ENCODE measurements around the gene S100Z.
A peak's percentile ranks its signal among the peaks of the same experiment; 100 is the strongest.
"Not testable (repeated sequence)": the region's sequence is repeated elsewhere in the genome, so short reads cannot be mapped to it uniquely, and the experiment has no call there.

The S100Z gene

DNA sequence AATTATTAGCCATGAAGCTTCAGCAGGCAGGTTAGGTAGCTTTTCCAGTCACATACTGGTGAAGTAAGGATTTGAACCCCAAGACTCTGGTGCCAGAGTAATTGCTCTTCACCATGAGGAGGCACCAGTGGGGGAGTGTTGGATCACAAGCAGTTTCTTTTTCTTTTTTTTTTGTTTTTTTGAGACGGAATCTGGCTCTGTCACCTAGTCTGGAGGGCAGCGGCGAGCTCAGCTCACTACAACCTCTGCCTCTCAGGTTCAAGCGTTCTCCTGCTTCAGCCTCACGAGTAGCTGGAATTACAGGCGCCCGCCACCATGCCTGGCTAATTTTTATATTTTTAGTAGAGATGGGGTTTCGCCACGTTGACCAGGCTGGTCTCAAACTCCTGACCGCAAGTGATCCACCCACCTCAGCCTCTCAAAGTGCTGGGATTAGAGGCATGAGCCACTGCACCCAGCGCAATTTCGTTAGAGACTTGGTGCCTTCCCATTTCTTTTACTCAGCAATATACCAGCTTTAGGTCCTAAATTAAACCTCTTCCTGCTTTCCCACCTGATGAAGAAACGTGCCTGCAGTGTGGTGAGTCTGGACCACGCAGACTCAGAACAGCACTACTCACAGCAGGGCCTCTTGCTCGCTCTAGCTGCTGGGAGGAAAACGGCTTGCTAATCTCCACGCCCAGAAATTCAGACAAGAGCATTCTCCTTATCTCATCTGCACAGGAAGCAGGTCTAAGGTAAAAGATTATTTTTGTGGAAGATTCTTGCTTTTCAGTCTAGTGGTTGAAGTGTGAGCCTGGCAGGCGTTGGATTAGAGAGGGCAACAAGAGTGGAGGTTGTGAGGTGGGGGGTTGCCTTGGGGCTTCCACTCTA is at the start of gene S100Z:
S100Z (plus strand) TSS at position 596 of the 873 bp plus-strand sequence. CDS start 25,346 bp downstream, outside the sequence.
- no peak for DNase-seq (ENCODE audit: low read depth in 2 of 2)

GRCh38 chr5:76800579-76800978 is 49.2 kb upstream of the S100Z start:
- no peak for DNase-seq (ENCODE audit: low read depth in 2 of 2)

- no peak for DNase-seq (ENCODE audit: low read depth in 2 of 2)
Observed at GRCh38 chr5:76801159-76801802, 48.5 kb upstream of the S100Z start.

DNA sequence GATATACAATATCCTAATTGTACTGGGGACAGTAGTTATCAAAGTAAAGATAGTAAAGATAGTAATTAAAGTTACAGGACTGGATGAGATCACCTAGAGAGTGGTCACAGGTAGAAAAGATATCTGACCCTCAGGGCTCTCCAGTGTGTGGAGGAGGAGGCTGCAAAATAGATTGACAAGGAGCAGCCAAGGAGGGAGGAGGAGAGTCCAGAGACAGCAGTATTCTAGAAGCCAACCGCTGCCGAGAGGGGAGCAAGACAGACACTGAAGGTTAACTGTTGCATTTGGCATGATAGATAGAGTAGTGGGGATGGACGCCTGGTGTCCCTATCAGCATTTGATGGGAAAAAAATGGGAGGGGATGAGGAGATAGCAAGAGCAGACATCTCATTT is 48.0 kb upstream of the S100Z start:
- DNase-seq (ENCODE audit: low read depth in 2 of 2): no peak

DNA sequence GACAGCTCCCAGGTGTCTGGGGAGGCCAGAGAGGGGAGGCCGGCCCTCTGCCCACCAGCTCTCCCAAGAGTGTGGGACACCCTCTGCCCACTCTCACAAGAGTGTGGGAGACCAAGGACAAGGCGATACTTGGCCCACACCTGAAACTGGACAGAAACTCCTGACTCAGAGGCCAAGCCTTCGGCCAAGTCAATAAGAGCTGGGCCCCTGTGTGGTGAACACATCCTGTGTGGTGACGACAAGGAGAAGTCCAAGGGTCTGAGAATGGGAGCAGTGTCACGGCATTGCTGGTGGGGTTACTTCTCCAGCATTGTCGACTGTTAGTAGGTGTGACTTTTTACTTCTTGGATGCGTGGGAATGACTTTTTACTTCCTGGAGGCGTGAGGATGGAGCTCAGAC is 45.5 kb upstream of the S100Z start:
- no peak for DNase-seq (ENCODE audit: low read depth in 2 of 2)

GRCh38 chr5:76805821-76806505 is 43.9 kb upstream of the S100Z start:
- no peak for DNase-seq (ENCODE audit: low read depth in 2 of 2)

DNA sequence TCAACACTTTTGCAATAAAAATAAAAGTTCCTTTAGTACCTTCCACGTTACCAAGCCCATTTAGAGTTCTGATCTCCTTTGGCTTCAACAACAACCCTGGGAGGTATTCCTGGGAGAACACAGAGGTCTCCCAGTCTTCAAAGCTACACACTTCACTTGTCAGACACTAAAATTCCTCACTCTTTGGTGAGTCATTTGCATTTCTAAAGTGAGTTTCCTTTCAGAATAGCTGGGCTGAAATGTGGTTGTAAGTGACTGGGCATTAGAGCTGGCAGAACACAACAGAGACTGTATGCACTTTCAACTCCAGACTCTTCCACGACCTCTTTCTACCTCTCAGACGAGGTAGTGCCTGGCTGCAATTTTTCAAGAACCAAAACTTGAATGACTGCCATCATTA is 42.5 kb upstream of the S100Z start:
- DNase-seq (ENCODE audit: low read depth in 2 of 2): no peak

DNA sequence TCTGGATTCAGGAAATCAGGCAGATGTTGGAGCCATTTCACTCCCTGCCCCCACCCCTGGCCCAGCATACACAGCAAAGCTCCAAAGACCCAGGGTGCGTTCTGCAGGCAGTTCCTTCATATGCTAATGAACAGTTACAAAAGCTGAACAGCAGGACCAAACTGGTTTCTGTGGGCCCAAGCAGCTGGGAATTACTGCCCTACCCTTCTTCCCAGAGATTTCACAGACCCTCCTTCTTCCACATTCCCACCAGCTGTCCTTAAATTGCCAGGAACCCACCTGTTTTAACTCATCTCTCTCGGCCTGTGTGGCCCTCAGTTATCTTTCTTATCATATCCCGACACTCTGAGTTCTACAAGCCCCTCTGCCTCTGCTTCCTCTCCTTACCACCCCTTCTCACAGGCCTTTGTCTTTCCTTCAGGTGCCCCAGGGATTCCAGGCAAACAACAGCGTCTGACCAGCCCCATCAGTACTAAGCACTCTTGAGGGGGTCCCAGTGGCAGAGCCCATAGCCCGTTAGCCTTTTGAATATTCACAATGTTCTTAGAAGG is 41.6 kb upstream of the S100Z start:
- DNase-seq (ENCODE audit: low read depth in 2 of 2): no peak

- DNase-seq (ENCODE audit: low read depth in 2 of 2): no peak
Observed at GRCh38 chr5:76809141-76809540, 40.7 kb upstream of the S100Z start.

DNA sequence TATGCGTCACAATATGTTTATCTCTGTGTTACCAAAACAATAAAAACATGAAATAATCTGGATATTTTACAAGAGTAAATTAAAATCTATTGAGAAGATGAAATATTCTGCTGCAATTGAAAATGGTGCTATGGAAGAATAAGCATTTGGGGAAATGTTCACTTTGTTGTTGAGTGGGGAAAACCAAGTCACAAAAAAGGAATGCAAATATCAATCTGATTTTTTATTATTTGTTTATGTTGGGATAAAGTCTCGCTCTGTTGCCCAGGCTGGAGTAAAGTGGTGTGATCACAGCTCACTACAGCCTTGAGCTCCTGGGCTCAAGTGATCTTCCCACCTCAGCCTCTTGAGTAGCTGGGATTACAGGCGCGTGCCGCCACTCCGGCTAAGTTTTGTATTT is 39.6 kb upstream of the S100Z start:
- DNase-seq (ENCODE audit: low read depth in 2 of 2): no peak

DNA sequence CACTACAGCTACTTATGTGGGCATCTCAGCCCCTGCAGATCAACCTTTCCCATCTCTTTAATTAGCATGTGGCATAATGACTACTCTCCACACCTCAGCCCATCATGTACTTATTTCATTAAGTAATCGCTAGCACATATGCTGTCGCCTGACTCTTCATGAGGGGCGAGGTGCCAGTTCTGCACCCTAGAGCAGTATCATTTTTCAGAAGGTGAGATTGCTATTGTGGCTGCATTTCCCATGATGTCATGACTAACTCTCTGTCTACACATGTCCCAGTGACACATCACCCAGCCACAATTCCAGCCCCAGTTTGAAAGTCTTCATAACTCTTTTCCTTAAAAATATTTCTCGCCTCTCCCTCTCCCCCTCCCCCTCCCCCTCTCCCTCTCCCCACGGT is 38.6 kb upstream of the S100Z start:
- DNase-seq (ENCODE audit: low read depth in 2 of 2): no peak

- not testable (repeated sequence) for DNase-seq (ENCODE audit: low read depth in 2 of 2)
Observed at GRCh38 chr5:76812209-76812608, 37.6 kb upstream of the S100Z start.

DNA sequence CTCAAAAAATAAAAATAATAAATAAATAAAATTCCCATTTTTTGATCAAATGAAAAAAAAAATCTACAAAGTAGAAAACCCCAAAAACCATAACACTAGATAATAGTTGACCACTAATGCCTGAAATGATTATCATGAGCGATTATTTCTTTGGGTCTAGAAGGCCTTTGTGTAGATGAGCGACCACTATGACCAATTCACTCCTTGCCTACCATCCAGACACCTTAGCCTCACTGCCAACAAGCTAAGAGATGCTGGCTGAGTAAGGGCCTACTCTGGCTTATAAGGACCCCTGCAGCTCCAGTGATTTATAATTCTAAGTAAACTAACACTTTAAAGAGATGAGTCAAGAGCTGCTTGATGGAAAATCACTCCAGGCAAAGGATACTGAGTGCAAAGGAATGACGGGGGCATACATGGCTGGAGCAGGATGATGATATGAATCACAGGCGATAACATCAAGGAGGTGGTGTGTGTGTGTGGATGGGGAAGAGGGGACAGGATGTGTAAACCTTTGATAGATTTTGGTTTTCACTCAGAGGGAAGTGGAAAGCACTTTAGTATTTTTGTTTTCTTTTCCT is 35.7 kb upstream of the S100Z start:
- DNase-seq (ENCODE audit: low read depth in 2 of 2): no peak

DNA sequence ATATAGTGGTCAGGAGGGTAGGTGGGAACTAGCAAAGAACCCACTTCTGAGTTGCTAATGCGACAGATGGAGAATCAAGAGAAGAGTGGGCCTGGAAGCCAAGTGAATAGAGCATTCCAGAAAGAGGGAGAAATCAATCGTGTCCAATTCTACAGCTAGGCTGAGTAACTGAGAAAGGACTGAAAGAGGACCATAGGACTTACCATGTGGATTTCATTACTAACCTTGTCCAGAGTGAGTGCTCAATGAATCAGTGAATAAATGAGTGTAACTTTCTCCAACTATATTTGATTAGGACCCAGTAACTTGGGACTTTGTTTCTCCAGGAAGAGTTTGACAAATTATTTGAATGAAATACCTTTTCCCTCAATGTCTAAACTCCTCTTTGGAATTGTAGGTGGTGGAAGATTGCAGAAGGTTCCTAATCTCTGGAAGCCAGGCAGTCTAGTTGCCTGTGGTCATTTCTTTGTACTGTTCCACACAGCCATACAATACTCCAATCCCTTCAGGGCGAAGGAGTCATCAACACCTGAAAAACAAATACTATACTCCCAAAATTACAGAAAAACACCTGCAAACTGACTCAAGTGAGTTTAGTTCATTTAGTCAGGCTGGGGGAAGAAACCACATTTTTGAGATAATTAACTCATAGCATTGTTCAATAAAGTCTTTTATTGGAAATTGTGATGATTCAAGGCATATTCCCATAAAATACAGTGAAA is 33.5 kb upstream of the S100Z start:
- no peak for DNase-seq (ENCODE audit: low read depth in 2 of 2)

GRCh38 chr5:76818844-76819831 is 30.7 kb upstream of the S100Z start, which contains the start of gene F2RL1:
F2RL1 (plus strand) TSS chr5:76819030; CDS start chr5:76819183, 153 bp downstream.
- DNase-seq (ENCODE audit: low read depth in 2 of 2): peak; percentile 16 to 37

DNA sequence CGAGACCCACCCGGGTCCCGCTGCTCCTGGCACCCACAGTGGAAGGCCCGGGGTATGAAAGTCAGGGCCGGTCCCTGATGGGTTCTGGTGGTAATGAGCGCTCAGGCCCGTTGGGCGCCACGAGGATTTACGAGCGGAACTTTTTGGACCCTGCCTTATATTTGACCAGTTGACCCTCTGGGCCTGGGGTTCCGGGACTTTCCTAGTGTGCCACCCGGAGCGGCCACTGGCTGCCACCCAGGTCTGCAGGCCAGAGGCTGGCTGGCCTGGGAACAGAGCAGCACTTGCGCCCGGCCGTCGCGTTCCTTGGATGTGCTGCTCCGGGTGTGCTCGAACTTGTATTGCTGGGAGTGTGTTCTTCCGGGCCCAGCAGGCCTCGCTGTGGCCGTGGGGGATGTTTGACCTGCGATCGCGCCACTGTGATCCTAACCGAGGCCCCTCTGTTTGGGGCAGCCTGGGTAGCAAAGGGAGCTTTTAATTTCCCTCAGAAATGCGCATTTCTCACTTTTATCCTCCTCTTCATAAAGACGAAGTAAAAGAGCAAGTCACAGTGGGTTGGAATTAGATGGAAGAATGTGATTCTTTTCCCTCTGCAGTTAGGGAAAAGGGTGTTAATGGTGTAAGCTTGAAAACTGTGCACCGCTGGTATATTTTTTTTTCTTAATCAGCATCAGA is 29.8 kb upstream of the S100Z start:
- no peak for DNase-seq (ENCODE audit: low read depth in 2 of 2)

DNA sequence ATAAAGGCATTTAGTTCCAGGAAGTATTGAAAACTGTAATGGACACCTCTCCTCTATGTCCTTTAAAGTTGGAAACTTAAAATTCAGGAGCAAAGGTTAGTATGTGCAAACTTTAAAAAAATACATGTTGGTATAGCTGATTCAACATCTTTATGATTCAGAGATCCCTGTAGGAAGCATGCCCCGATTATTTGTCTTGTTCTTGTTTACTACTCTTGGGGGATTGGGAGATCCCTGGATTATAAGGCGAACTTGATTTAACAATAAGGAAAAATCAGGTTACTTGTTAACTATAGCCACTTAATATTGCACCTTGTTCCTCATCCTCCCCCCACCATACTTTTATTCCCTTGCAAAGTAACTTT is 29.3 kb upstream of the S100Z start:
- DNase-seq (ENCODE audit: low read depth in 2 of 2): no peak

DNA sequence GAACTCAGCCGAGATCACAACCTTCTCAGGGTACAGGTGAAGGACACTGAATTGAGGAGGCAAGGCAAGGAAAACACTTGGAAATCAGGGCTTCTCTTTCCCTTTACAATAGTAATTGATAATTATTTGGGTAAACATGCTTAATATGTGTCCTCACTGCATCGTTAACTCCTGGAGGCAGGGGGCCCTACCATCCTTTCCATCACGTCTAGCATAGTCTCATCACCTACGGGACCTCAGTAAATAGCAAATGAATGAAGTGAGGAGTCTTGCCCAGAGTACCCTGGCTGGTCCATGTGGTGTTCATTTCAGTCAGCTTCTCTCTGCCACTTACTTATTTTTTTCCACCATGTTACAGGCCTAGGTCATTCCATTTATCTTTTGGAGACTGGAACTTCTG is 28.7 kb upstream of the S100Z start:
- DNase-seq (ENCODE audit: low read depth in 2 of 2): no peak

DNA sequence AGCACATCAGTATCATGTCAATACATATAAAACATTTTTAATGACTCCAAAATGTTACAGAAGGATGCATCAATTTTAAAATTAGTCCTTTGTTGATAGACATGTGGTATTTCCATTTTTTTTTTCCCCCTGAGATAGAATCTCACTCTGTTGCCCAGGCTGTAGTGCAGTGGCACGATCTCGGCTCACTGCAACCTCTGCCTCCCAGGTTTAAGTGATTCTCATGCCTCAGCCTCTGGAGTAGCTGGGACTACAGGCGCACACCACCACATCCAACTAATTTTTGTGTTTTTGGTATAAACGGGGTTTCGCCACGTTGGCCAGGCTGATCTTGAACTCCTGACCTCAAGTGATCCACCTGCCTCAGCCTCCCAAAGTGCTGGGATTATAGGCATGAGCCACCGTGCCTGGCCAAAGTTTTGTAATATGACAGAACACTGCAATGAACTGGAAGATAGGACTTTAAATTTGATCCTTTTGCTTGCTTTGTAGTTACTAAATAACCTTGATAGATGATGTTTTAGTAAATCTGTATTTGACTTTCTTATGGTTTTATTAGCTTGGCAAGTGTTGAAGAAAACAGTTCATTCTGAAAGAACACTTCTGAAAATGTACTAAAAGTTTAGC is 27.6 kb upstream of the S100Z start:
- DNase-seq (ENCODE audit: low read depth in 2 of 2): not testable (repeated sequence)
